A172 (cell line): ENCODE results near the gene PABPC1L. TPM values are rescaled to one million over a fixed set of nuclear protein-coding genes. Genes with fewer than 3 reads are reported as not detected.

ENCODE experiments used
- DNase-seq: peaks from one replicate; pipeline ENCODE4 v3.0.0-alpha.2; 2015; ENCODE audit warnings: low spot score
- total RNA-seq: library from RNA; depleted of rRNA; stranded (reverse); fragments of >200 nt; shearing (Covaris generic); gene quantifications from 2 replicates; pipeline ENCODE4 v1.2.3, GENCODE V29; 2014

The PABPC1L gene
- total RNA-seq, 1 experiment from 2014 or later, result 6.0 TPM

GRCh38 chr20:44942264-44942973 is 32.6 kb downstream of the PABPC1L start:
- no peak for DNase-seq

- no peak for DNase-seq
Measured at GRCh38 chr20:44943828-44944227, 34.0 kb downstream of the PABPC1L start.

GRCh38 chr20:44945261-44945660 is 35.4 kb downstream of the PABPC1L start:
- DNase-seq, result no peak

GRCh38 chr20:44946271-44946852 is 36.5 kb downstream of the PABPC1L start:
- DNase-seq, result no peak

GRCh38 chr20:44948107-44948506 is 38.2 kb downstream of the PABPC1L start:
- DNase-seq, result no peak

- DNase-seq, result no peak
Measured at GRCh38 chr20:44948513-44948912, 38.7 kb downstream of the PABPC1L start.

- DNase-seq, result no peak
Measured at GRCh38 chr20:44950368-44950767, 40.5 kb downstream of the PABPC1L start.

- no peak for DNase-seq
Measured at GRCh38 chr20:44952731-44953130, 42.9 kb downstream of the PABPC1L start.

- no peak for DNase-seq
Measured at GRCh38 chr20:44954211-44954610, 44.4 kb downstream of the PABPC1L start.

GRCh38 chr20:44955270-44955669 is 45.4 kb downstream of the PABPC1L start:
- DNase-seq, result no peak

- no peak for DNase-seq
Measured at GRCh38 chr20:44956410-44956809, 46.5 kb downstream of the PABPC1L start.

- no peak for DNase-seq
Measured at GRCh38 chr20:44958276-44958675, 48.4 kb downstream of the PABPC1L start.

GRCh38 chr20:44959082-44959637 is 49.3 kb downstream of the PABPC1L start:
- DNase-seq, result no peak

- peak; percentile 38 for DNase-seq
Measured at GRCh38 chr20:44959638-44960102, 49.8 kb downstream of the PABPC1L start.

- DNase-seq, result peak; percentile 84
Measured at GRCh38 chr20:44960103-44960852, 50.4 kb downstream of the PABPC1L start, which contains the start of gene TOMM34. Gene TOMM34, minus strand, starts transcription at chr20:44960397. Its CDS starts 64 bp downstream, at chr20:44960333.

- no peak for DNase-seq
Measured at GRCh38 chr20:44961011-44961869, 51.4 kb downstream of the PABPC1L start.

- peak; percentile 65 for DNase-seq
Measured at GRCh38 chr20:44961870-44962267, 52.0 kb downstream of the PABPC1L start.

GRCh38 chr20:44962483-44962882 is 52.6 kb downstream of the PABPC1L start:
- no peak for DNase-seq

- DNase-seq, result no peak
Measured at GRCh38 chr20:44963325-44964215, 53.7 kb downstream of the PABPC1L start.

GRCh38 chr20:44965651-44966029 is 55.8 kb downstream of the PABPC1L start:
- DNase-seq, result no peak
